ENCODE measurements around the gene RABGGTB.

DNA sequence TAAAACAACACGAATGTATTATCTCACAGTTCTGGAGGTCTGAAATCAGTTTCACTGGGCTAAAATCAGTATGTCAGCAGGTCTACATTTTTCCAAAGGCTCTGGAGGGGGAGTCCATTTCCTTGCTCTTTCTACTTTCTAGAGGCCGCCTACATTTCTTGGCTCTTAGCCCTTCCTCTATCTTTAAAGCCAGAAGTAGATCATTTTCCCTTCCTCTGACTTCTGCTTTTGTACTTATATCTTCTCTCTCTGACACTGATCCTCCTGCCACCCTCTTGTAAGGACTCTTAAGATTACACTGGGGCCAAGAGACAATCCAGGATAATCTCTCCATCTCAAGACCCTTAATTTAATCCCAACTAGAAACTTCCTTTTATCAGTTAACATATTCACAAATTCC, 52.0 kb downstream of the RABGGTB start:
- TF ChIP-seq POLR2A (IDR thresholded peaks at IDR 0.05) (no peak), CTCF (IDR thresholded peaks at IDR 0.05) (no peak)

Data from suprapubic skin (tissue), 3 donors.